GM21737 (cell line): Measurements from ENCODE around the gene PTPRG.

Experiments used
- ATAC-seq: cut with Tn5 transposase; IDR thresholded peaks from one replicate; pipeline ENCODE4 v1.9.1; 2021; ENCODE audit warnings: mild to moderate bottlenecking, moderate library complexity; ENCODE audit not compliant: unreplicated experiment

The PTPRG gene

GRCh38 chr3:61978460-61979419 lies 417.4 kb downstream of the PTPRG start:
- no peak for ATAC-seq

GRCh38 chr3:61979638-61980037 lies 418.3 kb downstream of the PTPRG start:
- ATAC-seq: no peak

- no peak for ATAC-seq
These were observed 418.7 kb downstream of the PTPRG start for GRCh38 chr3:61980041-61980440.

- ATAC-seq: no peak
These were observed 419.7 kb downstream of the PTPRG start for GRCh38 chr3:61981060-61981459.

- no peak for ATAC-seq
These were observed 422.1 kb downstream of the PTPRG start for GRCh38 chr3:61983479-61983878.

- ATAC-seq: no peak
These were observed 423.6 kb downstream of the PTPRG start for GRCh38 chr3:61985020-61985419.

- ATAC-seq: no peak
These were observed 425.1 kb downstream of the PTPRG start for GRCh38 chr3:61986473-61986872.

GRCh38 chr3:61989681-61990080 lies 428.3 kb downstream of the PTPRG start:
- ATAC-seq: no peak

- no peak for ATAC-seq
These were observed 429.1 kb downstream of the PTPRG start for GRCh38 chr3:61990327-61991027.

GRCh38 chr3:61991706-61992105 lies 430.3 kb downstream of the PTPRG start:
- ATAC-seq: no peak

- no peak for ATAC-seq
These were observed 435.0 kb downstream of the PTPRG start for GRCh38 chr3:61996366-61996765.

GRCh38 chr3:61997101-61997500 lies 435.7 kb downstream of the PTPRG start:
- ATAC-seq: no peak

- no peak for ATAC-seq
These were observed 442.5 kb downstream of the PTPRG start for GRCh38 chr3:62003835-62004234.

GRCh38 chr3:62007036-62007435 lies 445.7 kb downstream of the PTPRG start:
- ATAC-seq: no peak

GRCh38 chr3:62010989-62011388 lies 449.6 kb downstream of the PTPRG start:
- ATAC-seq: no peak

- no peak for ATAC-seq
These were observed 450.3 kb downstream of the PTPRG start for GRCh38 chr3:62011666-62012065.

- ATAC-seq: no peak
These were observed 452.6 kb downstream of the PTPRG start for GRCh38 chr3:62013951-62014350.

- ATAC-seq: no peak
These were observed 453.7 kb downstream of the PTPRG start for GRCh38 chr3:62015111-62015510.

GRCh38 chr3:62019906-62020305 lies 458.5 kb downstream of the PTPRG start:
- ATAC-seq: no peak

GRCh38 chr3:62020706-62021105 lies 459.3 kb downstream of the PTPRG start:
- no peak for ATAC-seq

- ATAC-seq: no peak
These were observed 460.9 kb downstream of the PTPRG start for GRCh38 chr3:62022312-62022711.

GRCh38 chr3:62024882-62025281 lies 463.5 kb downstream of the PTPRG start:
- no peak for ATAC-seq
